ENCODE data around the gene NHSL2.

GRCh38 chrX:72089254-72089653 is 178.6 kb downstream of the NHSL2 start:
- TF ChIP-seq POLR2AphosphoS5 (IDR thresholded peaks at IDR 0.05), result no peak
- TF ChIP-seq CTCF (IDR thresholded peaks at IDR 0.05), result no peak
- TF ChIP-seq EP300 (IDR thresholded peaks at IDR 0.05), result no peak
